ENCODE measurements around the gene TNNI3K. TPM values are rescaled to one million over a fixed set of nuclear protein-coding genes. Genes with fewer than 3 reads are reported as not detected.

TNNI3K gene
- polyA plus RNA-seq, 1 donor from 2014 or later = 3.5 TPM

- Histone ChIP-seq H3K27me3 (ENCODE audit: insufficient read depth, low read depth, low read length) (no peaks in the 10 kb centered on the region), H3K4me3 (ENCODE audit: low read length) (no peak overlapping the region), H3K9me3 (ENCODE audit: low read length) (no peaks in the 10 kb centered on the region), H2AFZ (ENCODE audit: low read depth, low read length) (no peak overlapping the region), H3F3A (ENCODE audit: insufficient read depth, low read length, poor library complexity, severe bottlenecking) (no peaks in the 10 kb centered on the region), H3K27ac (ENCODE audit: low read length) (no peak overlapping the region), H4K20me1 (ENCODE audit: insufficient read depth) (no peaks in the 10 kb centered on the region), H3K4me2 (ENCODE audit: low read length) (no peak overlapping the region), H3K9me2 (ENCODE audit: insufficient read depth, low read length) (no peaks in the 10 kb centered on the region), H3K36me3 (ENCODE audit: insufficient read depth, low read length) (no peaks in the 10 kb centered on the region), H3K79me2 (replicated peaks; ENCODE audit: insufficient read depth, low read length) (no peaks in the 10 kb centered on the region), H3K9ac (ENCODE audit: low read length) (no peak overlapping the region)
- no peak for TF ChIP-seq RAD21 (conservative IDR thresholded peaks at IDR 0.05)
- no peak for TF ChIP-seq MXI1 (conservative IDR thresholded peaks at IDR 0.05; ENCODE audit: poor library complexity, severe bottlenecking)
- TF ChIP-seq EP300 (conservative IDR thresholded peaks at IDR 0.05; ENCODE audit: poor library complexity, severe bottlenecking) = no peak
- TF ChIP-seq EZH2 (IDR thresholded peaks at IDR 0.05; ENCODE audit: borderline replicate concordance, insufficient read depth, low read length, poor library complexity, severe bottlenecking) = no peak
- TF ChIP-seq POLR2AphosphoS5 (IDR thresholded peaks at IDR 0.05) = no peak
- no peak for TF ChIP-seq REST (IDR thresholded peaks at IDR 0.05; ENCODE audit: borderline replicate concordance)
- no peak for TF ChIP-seq TAF1 (IDR thresholded peaks at IDR 0.05; ENCODE audit: low read depth)
- TF ChIP-seq CTCF (IDR thresholded peaks at IDR 0.05; ENCODE audit: poor library complexity, severe bottlenecking) = no peak
- no peak for TF ChIP-seq SMC3 (conservative IDR thresholded peaks at IDR 0.05; ENCODE audit: poor library complexity)
Observed at GRCh38 chr1:74590288-74590687, 355.1 kb downstream of the TNNI3K start.

- TF ChIP-seq TAF1 (IDR thresholded peaks at IDR 0.05; ENCODE audit: low read depth) = no peak
- TF ChIP-seq POLR2AphosphoS5 (IDR thresholded peaks at IDR 0.05) = no peak
- TF ChIP-seq MXI1 (conservative IDR thresholded peaks at IDR 0.05; ENCODE audit: poor library complexity, severe bottlenecking) = no peak
- TF ChIP-seq RAD21 (conservative IDR thresholded peaks at IDR 0.05) = no peak
- no peak for TF ChIP-seq CTCF (IDR thresholded peaks at IDR 0.05; ENCODE audit: poor library complexity, severe bottlenecking)
- no peaks in the 10 kb centered on the region for H3F3A ChIP-seq (ENCODE audit: insufficient read depth, low read length, poor library complexity, severe bottlenecking)
- H3K9me3 ChIP-seq (ENCODE audit: low read length) = no peaks in the 10 kb centered on the region
- no peak overlapping the region for H3K27ac ChIP-seq (ENCODE audit: low read length)
- H3K27me3 ChIP-seq (ENCODE audit: insufficient read depth, low read depth, low read length) = no peaks in the 10 kb centered on the region
- H3K79me2 ChIP-seq (replicated peaks; ENCODE audit: insufficient read depth, low read length) = no peaks in the 10 kb centered on the region
- H3K36me3 ChIP-seq (ENCODE audit: insufficient read depth, low read length) = no peaks in the 10 kb centered on the region
- no peak overlapping the region for H3K4me2 ChIP-seq (ENCODE audit: low read length)
- no peaks in the 10 kb centered on the region for H4K20me1 ChIP-seq (ENCODE audit: insufficient read depth)
- H2AFZ ChIP-seq (ENCODE audit: low read depth, low read length) = no peak overlapping the region
- H3K4me3 ChIP-seq (ENCODE audit: low read length) = no peak overlapping the region
- H3K9me2 ChIP-seq (ENCODE audit: insufficient read depth, low read length) = no peaks in the 10 kb centered on the region
- no peak overlapping the region for H3K9ac ChIP-seq (ENCODE audit: low read length)
Observed at GRCh38 chr1:74591949-74592348, 356.8 kb downstream of the TNNI3K start.

All from neural cell (in vitro differentiated cells).